Right atrium auricular region (tissue), 2 donors: ENCODE measurements around the gene RSAD2. TPM values are rescaled to one million over a fixed set of nuclear protein-coding genes. Genes with fewer than 3 reads are reported as not detected.
"Not testable (repeated sequence)": the region's sequence is repeated elsewhere in the genome, so short reads cannot be mapped to it uniquely, and the experiment has no call there.

Source experiments
- DNase-seq: peaks from one replicate; pipeline ENCODE4 v3.0.0-alpha.2; 2019; ENCODE audit warnings: low spot score
- H3K27ac ChIP-seq, 2 donors: fragments of 200-600 bp; sonication (generic); 1 replicate in 1 of 2; 2 replicates in 1 of 2; pipeline ENCODE4 v1.5.1; 2016 to 2019
- H3K27me3 ChIP-seq, 2 donors: fragments of 200-600 bp; sonication (generic); one replicate each; pipeline versions ENCODE4 v1.5.1 to v1.6.0; 2017 to 2019
- H3K36me3 ChIP-seq: fragments of 200-600 bp; sonication (generic); one replicate; pipeline ENCODE4 v1.5.1; 2016
- H3K4me1 ChIP-seq, 2 donors: fragments of 200-600 bp; sonication (generic); one replicate each; pipeline versions ENCODE4 v1.5.1 to v1.6.0; 2017 to 2019
- H3K4me3 ChIP-seq, 2 donors: fragments of 200-600 bp; sonication (generic); 1 replicate in 1 of 2; 2 replicates in 1 of 2; pipeline ENCODE4 v1.5.1; 2017 to 2019; ENCODE audit warnings: mild to moderate bottlenecking in 1 of 2, moderate library complexity in 1 of 2
- H3K9me3 ChIP-seq, 2 donors: fragments of 200-600 bp; sonication (generic); one replicate each; pipeline ENCODE4 v1.5.1; 2019
- total RNA-seq, 2 donors: library from RNA; depleted of rRNA; stranded (reverse); fragments of >200 nt; gene quantifications; one replicate each; pipeline ENCODE4 v1.1.0, GENCODE V29; 2016
- TF ChIP-seq, protein P1 (sequence below), 2 donors: fragments of 200-600 bp; sonication (generic); IDR thresholded peaks; one replicate each; pipeline ENCODE4 v1.5.1; 2019; ENCODE audit warnings: antibody characterized with exemption in 2 of 2

Gene RSAD2
- total RNA-seq, 2 donors from 2014 or later = 1.5 to 3.6 TPM

- Histone ChIP-seq H3K27me3 (no peaks in the 10 kb centered on the region), H3K9me3 (no peaks in the 10 kb centered on the region), H3K36me3 (no peaks in the 10 kb centered on the region), H3K27ac (no peak overlapping the region), H3K4me1 (no peaks in the 10 kb centered on the region), H3K4me3 (no peak overlapping the region)
- TF ChIP-seq, protein P1, sequence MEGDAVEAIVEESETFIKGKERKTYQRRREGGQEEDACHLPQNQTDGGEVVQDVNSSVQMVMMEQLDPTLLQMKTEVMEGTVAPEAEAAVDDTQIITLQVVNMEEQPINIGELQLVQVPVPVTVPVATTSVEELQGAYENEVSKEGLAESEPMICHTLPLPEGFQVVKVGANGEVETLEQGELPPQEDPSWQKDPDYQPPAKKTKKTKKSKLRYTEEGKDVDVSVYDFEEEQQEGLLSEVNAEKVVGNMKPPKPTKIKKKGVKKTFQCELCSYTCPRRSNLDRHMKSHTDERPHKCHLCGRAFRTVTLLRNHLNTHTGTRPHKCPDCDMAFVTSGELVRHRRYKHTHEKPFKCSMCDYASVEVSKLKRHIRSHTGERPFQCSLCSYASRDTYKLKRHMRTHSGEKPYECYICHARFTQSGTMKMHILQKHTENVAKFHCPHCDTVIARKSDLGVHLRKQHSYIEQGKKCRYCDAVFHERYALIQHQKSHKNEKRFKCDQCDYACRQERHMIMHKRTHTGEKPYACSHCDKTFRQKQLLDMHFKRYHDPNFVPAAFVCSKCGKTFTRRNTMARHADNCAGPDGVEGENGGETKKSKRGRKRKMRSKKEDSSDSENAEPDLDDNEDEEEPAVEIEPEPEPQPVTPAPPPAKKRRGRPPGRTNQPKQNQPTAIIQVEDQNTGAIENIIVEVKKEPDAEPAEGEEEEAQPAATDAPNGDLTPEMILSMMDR (IDR thresholded peaks at IDR 0.05) = no peak
- DNase-seq = no peak
These were observed 56.3 kb downstream of the RSAD2 start for GRCh38 chr2:6933911-6934310.

DNA sequence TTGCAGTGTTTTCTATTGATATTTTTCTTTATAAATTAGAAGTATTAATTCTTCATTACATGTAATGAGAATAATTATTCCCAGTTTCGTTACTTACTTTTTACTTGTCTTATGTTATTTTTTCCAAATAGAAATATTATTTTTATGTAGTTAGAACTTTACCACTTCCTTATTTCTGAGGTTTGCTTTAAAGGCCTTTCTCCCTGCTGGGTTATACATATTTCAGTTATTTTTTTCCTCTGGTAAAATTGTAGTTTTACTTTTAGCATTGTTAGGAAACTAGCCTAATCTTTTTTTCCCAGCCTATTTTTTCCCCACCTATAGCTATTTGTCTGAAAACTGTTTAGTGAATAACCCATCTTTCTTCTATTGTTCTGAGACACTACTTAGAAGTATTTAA lies 56.8 kb downstream of the RSAD2 start:
- Histone ChIP-seq H3K27me3 (no peaks in the 10 kb centered on the region), H3K4me1 (no peaks in the 10 kb centered on the region), H3K4me3 (no peak overlapping the region), H3K9me3 (no peaks in the 10 kb centered on the region), H3K27ac (no peak overlapping the region), H3K36me3 (no peaks in the 10 kb centered on the region)
- TF ChIP-seq, protein P1 (IDR thresholded peaks at IDR 0.05) = no peak
- DNase-seq = no peak

- H3K27ac ChIP-seq = no peak overlapping the region
- DNase-seq = no peak
- no peaks in the 10 kb centered on the region for H3K9me3 ChIP-seq
- no peak overlapping the region for H3K4me3 ChIP-seq
- H3K36me3 ChIP-seq = no peaks in the 10 kb centered on the region
- H3K4me1 ChIP-seq = no peaks in the 10 kb centered on the region
- H3K27me3 ChIP-seq = no peaks in the 10 kb centered on the region
- TF ChIP-seq, protein P1 (IDR thresholded peaks at IDR 0.05) = no peak
These were observed 57.4 kb downstream of the RSAD2 start for GRCh38 chr2:6934758-6935651.

DNA sequence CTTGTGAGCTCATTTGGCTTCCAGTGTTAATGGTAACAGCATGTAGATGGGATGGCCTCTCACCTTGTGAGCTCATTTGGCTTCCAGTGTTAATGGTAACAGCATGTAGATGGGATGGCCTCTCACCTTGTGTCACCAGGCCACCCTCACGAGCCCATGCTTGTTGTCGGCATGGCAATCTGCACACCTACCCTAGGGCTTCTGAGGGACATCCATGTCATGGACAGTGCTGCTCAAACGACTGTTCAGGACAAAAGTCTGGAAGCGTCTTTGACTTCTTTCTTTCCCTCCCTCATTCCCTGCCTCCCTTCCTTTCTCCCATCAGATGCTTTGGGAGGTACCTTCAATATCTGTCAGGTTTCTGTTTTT lies 58.1 kb downstream of the RSAD2 start:
- not testable (repeated sequence) for H3K27me3 ChIP-seq, H3K4me1 ChIP-seq, DNase-seq, H3K27ac ChIP-seq, H3K36me3 ChIP-seq, H3K9me3 ChIP-seq, H3K4me3 ChIP-seq

- H3K4me1 ChIP-seq = no peaks in the 10 kb centered on the region
- no peak overlapping the region for H3K4me3 ChIP-seq
- no peak overlapping the region for H3K27ac ChIP-seq
- no peaks in the 10 kb centered on the region for H3K9me3 ChIP-seq
- no peak for DNase-seq
- no peaks in the 10 kb centered on the region for H3K27me3 ChIP-seq
- TF ChIP-seq, protein P1 (IDR thresholded peaks at IDR 0.05) = no peak
- H3K36me3 ChIP-seq = peaks cover 9% of the 10 kb centered on the region
These were observed 59.6 kb downstream of the RSAD2 start for GRCh38 chr2:6937157-6937556.

DNA sequence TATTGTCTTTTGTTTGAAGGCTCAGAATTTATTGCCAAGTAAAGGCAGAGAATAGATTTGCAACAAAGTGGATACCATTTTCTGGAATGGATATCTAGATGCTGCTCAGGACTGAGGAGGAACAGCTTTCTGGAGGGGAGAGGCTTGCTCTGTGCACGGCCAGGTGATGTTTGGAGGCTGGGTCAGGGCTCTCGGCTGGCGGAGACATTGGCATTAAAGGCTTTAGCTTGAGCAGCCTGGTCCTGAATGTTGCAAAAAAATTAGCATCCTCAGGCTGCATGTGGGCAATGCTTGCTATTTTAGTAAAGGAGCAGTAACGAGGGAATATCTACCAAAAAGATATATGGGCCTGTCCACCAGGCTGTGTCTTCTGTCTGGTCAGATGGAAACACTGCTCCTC lies 60.0 kb downstream of the RSAD2 start:
- no peak overlapping the region for H3K27ac ChIP-seq
- no peaks in the 10 kb centered on the region for H3K9me3 ChIP-seq
- H3K4me1 ChIP-seq = no peaks in the 10 kb centered on the region
- H3K36me3 ChIP-seq = peaks cover 11% of the 10 kb centered on the region
- no peak overlapping the region for H3K4me3 ChIP-seq
- DNase-seq = no peak
- H3K27me3 ChIP-seq = no peaks in the 10 kb centered on the region
- TF ChIP-seq, protein P1 (IDR thresholded peaks at IDR 0.05) = no peak
